A673 (cell line): ENCODE measurements around the gene CARM1.

Experiments
- CTCF ChIP-seq: fragments of 300-800, 200-600 bp; sonication (generic); conservative IDR thresholded peaks from 2 replicates; pipeline ENCODE4 v1.5.1; 2017; ENCODE audit warnings: low read depth, mild to moderate bottlenecking, antibody characterized with exemption, low read length, moderate library complexity, mixed read lengths
- EZH2 ChIP-seq: fragments of 200-600 bp; sonication (generic); IDR thresholded peaks from 2 replicates; pipeline ENCODE4 v1.6.1; 2017; ENCODE audit warnings: borderline replicate concordance, low read depth, mild to moderate bottlenecking, mixed read lengths, antibody characterized with exemption, low read length; ENCODE audit not compliant: poor library complexity, severe bottlenecking

DNA sequence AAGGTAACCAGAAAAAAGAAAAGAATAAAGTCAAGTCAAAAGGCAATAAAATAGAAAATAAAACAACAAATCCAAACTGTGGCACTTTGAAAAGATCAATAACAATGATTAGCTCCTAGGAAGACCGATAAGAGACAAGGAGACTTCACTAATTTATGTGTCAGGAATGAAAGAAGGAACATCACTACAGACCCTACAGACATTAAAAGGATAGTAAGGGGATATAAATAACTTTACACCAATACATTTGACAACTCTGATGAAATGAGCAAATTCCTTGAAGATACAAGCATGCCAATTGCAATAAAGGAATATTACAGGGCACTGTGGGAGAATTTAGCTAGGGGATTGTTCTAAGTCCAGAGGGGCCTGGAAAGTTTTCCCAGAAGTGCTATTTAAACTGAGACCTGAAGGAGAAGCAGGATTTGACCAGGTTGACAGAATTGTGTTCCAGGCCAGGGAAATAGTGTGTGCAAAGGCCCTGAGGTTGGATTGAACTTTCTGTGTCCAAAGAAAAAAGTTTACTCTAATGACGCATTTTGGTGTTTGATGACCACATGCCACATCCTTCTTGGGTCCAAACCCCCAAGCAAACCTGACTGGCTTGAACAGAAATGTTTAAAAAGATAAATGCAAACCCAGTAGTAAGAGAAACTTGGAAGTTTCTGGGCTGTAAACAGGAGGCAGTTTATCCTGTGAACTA, 24.7 kb upstream of the CARM1 start:
- TF ChIP-seq CTCF = no peak
- TF ChIP-seq EZH2 = no peak
